Naive thymus-derived CD4-positive, alpha-beta T cell (primary cell): ENCODE results near the gene CDH16. TPM values are rescaled to one million over a fixed set of nuclear protein-coding genes. Genes with fewer than 3 reads are reported as not detected.

Experiments
- ATAC-seq: fragments of 150-1000 bp; cut with Tn5 transposase; 2 replicates; pipeline ENCODE4 v1.10.0; 2021; ENCODE audit warnings: mild to moderate bottlenecking, moderate library complexity
- CTCF ChIA-PET: fragments of 350-600 bp; sonication (Branson Sonifier 250); formaldehyde crosslinking; loops from one replicate; lab custom pipeline; 2021; ENCODE audit warnings: antibody characterized with exemption; lab: Charles Lee
- POLR2A ChIA-PET: fragments of 350-600 bp; sonication (Branson Sonifier 250); formaldehyde crosslinking; loops from one replicate; lab custom pipeline; 2021; ENCODE audit warnings: antibody characterized with exemption, inconsistent platforms; lab: Charles Lee
- DNase-seq, 9 donors: peaks; one replicate each; pipeline versions ENCODE4 v3.0.0 to v3.0.0-alpha.2; 2020 to 2022; ENCODE audit warnings: mixed read lengths in 1 of 9
- H3K27ac ChIP-seq: one replicate; pipeline ENCODE4 v1.7.0; 2013; ENCODE audit warnings: mild to moderate bottlenecking, low read depth, low read length, moderate library complexity
- H3K27me3 ChIP-seq, 2 donors: one replicate each; pipeline ENCODE4 v1.7.0; 2013; ENCODE audit warnings: low read length in 2 of 2, mild to moderate bottlenecking in 2 of 2, moderate library complexity in 2 of 2; ENCODE audit not compliant: control insufficient read depth in 2 of 2, insufficient read depth in 2 of 2
- H3K36me3 ChIP-seq, 3 experiments: 1 replicate in 2 of 3; 2 replicates in 1 of 3; pipeline ENCODE4 v1.7.0; 2013; ENCODE audit warnings: low read length in 3 of 3, mild to moderate bottlenecking in 3 of 3, moderate library complexity in 1 of 3; ENCODE audit not compliant: insufficient read depth in 3 of 3, control insufficient read depth in 2 of 3
- H3K4me1 ChIP-seq, 2 donors: one replicate each; pipeline ENCODE4 v1.7.0; 2013; ENCODE audit warnings: low read length in 2 of 2, mild to moderate bottlenecking in 2 of 2, moderate library complexity in 1 of 2; ENCODE audit not compliant: control insufficient read depth in 2 of 2, insufficient read depth in 2 of 2
- H3K4me3 ChIP-seq: 2 replicates; pipeline ENCODE4 v1.7.0; 2013; ENCODE audit warnings: mild to moderate bottlenecking, low read length
- H3K9me3 ChIP-seq, 3 experiments: 1 replicate in 2 of 3; 2 replicates in 1 of 3; pipeline ENCODE4 v1.7.0; 2013; ENCODE audit warnings: low read length in 3 of 3; ENCODE audit not compliant: control insufficient read depth in 2 of 3
- H3K27ac Mint-ChIP-seq, 9 donors: one replicate each; pipeline ENCODE4 v1.8.0; 2020 to 2022; ENCODE audit warnings: mixed read lengths in 9 of 9, mild to moderate bottlenecking in 8 of 9, moderate library complexity in 5 of 9, inconsistent platforms in 2 of 9
- H3K27me3 Mint-ChIP-seq, 5 donors: one replicate each; pipeline ENCODE4 v1.8.0; 2021 to 2022; ENCODE audit warnings: mixed read lengths in 5 of 5, mild to moderate bottlenecking in 1 of 5
- H3K36me3 Mint-ChIP-seq, 5 donors: one replicate each; pipeline ENCODE4 v1.8.0; 2020 to 2022; ENCODE audit warnings: mixed read lengths in 5 of 5, mild to moderate bottlenecking in 3 of 5, inconsistent platforms in 1 of 5
- H3K4me1 Mint-ChIP-seq, 7 donors: one replicate each; pipeline ENCODE4 v1.8.0; 2020 to 2022; ENCODE audit warnings: mixed read lengths in 7 of 7, mild to moderate bottlenecking in 3 of 7, inconsistent platforms in 1 of 7
- H3K4me3 Mint-ChIP-seq, 10 donors: one replicate each; pipeline ENCODE4 v1.8.0; 2020 to 2022; ENCODE audit warnings: mild to moderate bottlenecking in 10 of 10, mixed read lengths in 10 of 10, moderate library complexity in 6 of 10, inconsistent platforms in 2 of 10
- H3K9me3 Mint-ChIP-seq, 11 donors: one replicate each; pipeline ENCODE4 v1.8.0; 2020 to 2022; ENCODE audit warnings: mixed read lengths in 11 of 11, mild to moderate bottlenecking in 4 of 11, inconsistent platforms in 1 of 11, moderate library complexity in 1 of 11
- intact Hi-C, 2 donors: fragments of 100-400 bp; cut with micrococcal nuclease; formaldehyde crosslinking; loops; one replicate each; pipeline ENCODE4 v1.15.1; 2023
- polyA plus RNA-seq, 2 donors: library from polyadenylated mRNA; unstranded; fragments of 300-500 nt; fragmentation: Illumina TruSeq; gene quantifications; one replicate each; pipeline ENCODE4 v1.2.3, GENCODE V29; 2021
- total RNA-seq, 6 experiments: library from RNA in 5 of 6; stranded (reverse) in 5 of 6; gene quantifications; 1 replicate in 5 of 6; 2 replicates in 1 of 6; pipeline ENCODE4 v1.2.3 and lab custom pipeline; 2021 to 2026

CDH16 gene, protein sequence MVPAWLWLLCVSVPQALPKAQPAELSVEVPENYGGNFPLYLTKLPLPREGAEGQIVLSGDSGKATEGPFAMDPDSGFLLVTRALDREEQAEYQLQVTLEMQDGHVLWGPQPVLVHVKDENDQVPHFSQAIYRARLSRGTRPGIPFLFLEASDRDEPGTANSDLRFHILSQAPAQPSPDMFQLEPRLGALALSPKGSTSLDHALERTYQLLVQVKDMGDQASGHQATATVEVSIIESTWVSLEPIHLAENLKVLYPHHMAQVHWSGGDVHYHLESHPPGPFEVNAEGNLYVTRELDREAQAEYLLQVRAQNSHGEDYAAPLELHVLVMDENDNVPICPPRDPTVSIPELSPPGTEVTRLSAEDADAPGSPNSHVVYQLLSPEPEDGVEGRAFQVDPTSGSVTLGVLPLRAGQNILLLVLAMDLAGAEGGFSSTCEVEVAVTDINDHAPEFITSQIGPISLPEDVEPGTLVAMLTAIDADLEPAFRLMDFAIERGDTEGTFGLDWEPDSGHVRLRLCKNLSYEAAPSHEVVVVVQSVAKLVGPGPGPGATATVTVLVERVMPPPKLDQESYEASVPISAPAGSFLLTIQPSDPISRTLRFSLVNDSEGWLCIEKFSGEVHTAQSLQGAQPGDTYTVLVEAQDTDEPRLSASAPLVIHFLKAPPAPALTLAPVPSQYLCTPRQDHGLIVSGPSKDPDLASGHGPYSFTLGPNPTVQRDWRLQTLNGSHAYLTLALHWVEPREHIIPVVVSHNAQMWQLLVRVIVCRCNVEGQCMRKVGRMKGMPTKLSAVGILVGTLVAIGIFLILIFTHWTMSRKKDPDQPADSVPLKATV
- total RNA-seq (not detected), polyA plus RNA-seq (not detected), total RNA-seq (lab: John Stamatoyannopoulos, UW) (not detected)

DNA sequence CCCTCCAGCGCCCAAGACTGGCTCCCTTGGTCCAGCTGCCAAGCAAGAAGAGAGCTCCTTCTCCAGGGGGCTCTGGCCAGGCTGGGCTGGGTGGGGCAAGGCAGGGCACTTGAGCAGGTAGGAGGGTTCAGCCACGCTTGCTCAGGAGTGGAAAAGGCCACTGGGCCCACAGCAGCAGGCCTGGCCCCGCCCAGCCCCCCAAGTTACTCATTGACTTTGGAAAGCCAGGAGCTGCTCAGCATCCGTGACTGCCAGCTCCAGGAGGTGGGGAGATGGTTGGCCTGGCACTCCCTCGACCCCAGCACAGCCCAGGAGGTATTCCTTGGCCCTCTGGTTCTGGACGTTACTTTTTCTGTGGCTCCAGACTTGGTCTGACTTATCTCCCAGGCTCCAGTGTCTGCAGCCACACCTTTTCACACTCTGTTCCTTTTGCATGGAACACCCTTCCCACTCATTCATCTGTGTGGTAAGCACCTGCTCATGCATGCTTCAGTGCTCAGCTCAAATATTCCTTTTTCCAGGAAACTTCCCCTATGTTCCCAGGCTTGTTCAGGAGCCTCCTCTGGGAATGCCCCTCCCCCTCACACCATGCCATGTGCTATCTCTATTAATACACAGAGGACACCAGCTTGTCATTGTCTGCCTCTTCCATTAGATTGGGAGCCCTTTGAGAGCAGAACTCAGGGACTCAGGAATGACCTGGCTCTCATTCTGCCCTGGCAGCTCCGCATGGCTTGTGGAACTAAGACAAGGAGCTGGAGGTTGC is at the start of gene CDH16:
Gene CDH16, minus strand, starts transcription at position 83 of the 766 bp plus-strand sequence. CDS start 820 bp downstream, outside the sequence.
- Mint-ChIP-seq H3K27me3 (peaks cover 10 to 24% (median 18%) of the 10 kb centered on the region in 5 donors), H3K27ac (no peak within 1 kb of the TSS), H3K4me3 (no peak within 1 kb of the TSS), H3K9me3 (peaks cover 0 to 1% (median 0%) of the 10 kb centered on the region in 11 donors), H3K4me1 (peaks cover 0 to 4% (median 0%) of the 10 kb centered on the region in 7 donors), H3K36me3 (no peaks in the 10 kb centered on the region)
- H3K36me3 ChIP-seq: no peaks in the 10 kb centered on the region
- H3K9me3 ChIP-seq: no peaks in the 10 kb centered on the region
- peaks cover 0 to 3% of the 10 kb centered on the region in 2 donors for H3K27me3 ChIP-seq
- ChIA-PET CTCF (interaction anchor here (1.1 kb wide), 1 partner anchor 24 kb away, joined by 4 read pairs; no protein-coding TSS in a partner anchor), POLR2A (interaction anchor here (0.6 kb wide), 2 partner anchors 50 to 403 kb away, joined by 3 read pairs; no protein-coding TSS in a partner anchor)
- H3K4me1 ChIP-seq: no peaks in the 10 kb centered on the region
- DNase-seq: no peak
- intact Hi-C loops: no loop called here
- ATAC-seq: no peak
- no peak within 1 kb of the TSS for H3K27ac ChIP-seq
- no peak within 1 kb of the TSS for H3K4me3 ChIP-seq

DNA sequence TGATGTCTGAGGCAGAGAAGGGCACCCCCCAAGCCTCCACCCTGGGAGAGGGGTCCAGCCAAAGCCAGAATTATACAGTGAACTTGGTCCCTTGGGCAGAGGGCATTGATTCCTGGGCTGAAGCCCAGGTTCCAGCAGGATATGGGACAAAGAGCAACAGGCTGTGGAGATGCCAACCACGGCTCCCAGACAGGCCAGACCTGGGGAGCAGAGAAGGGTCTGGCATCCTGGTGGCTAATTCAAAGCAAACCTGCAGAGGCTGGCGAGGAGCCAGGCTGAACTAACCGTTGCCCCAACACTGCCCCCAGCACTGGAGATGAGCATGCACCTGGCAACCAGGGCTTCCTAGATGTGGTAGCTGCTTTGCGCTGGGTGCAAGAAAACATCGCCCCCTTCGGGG is 45.4 kb upstream of the CDH16 start:
- CTCF ChIA-PET: no interaction called here
- Histone ChIP-seq H3K36me3 (no peaks in the 10 kb centered on the region), H3K9me3 (no peaks in the 10 kb centered on the region), H3K4me3 (no peak overlapping the region), H3K27me3 (no peaks in the 10 kb centered on the region), H3K4me1 (no peaks in the 10 kb centered on the region), H3K27ac (no peak overlapping the region)
- no peak overlapping the region for H3K4me3 Mint-ChIP-seq
- no peak overlapping the region for H3K27ac Mint-ChIP-seq
- intact Hi-C loops: no loop called here
- peaks cover 2 to 20% (median 8%) of the 10 kb centered on the region in 7 donors for H3K4me1 Mint-ChIP-seq
- no peaks in the 10 kb centered on the region for H3K36me3 Mint-ChIP-seq
- ATAC-seq (no peak), DNase-seq (no peak)
- peaks cover 0 to 5% (median 0%) of the 10 kb centered on the region in 5 donors for H3K27me3 Mint-ChIP-seq
- H3K9me3 Mint-ChIP-seq: no peaks in the 10 kb centered on the region
- POLR2A ChIA-PET: interaction anchor here (1.0 kb wide), 1 partner anchor 49 kb away, joined by 5 read pairs; no protein-coding TSS in a partner anchor

DNA sequence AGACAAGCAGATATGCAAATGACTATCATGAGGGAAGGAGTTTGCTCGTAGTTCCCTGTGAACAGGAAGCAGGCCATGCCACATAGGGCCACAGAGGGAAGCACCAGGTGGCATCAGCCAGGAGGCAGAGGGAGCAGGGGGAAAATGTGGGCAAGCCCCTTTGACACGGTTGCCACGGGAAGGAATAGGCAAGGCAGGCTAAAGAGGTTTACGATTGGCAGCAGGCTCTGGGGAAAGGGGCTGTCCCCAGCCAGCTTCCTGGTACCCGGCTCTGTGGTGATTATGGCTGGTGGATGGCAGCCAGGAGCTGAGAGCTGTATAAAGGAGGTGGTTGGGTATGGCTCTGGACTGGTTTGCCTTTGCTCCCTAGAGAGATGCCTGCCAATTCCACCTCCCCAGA is 43.2 kb upstream of the CDH16 start:
- H3K4me3 Mint-ChIP-seq: peak overlapping the region in 1 of 10 donors; percentile 92
- no peaks in the 10 kb centered on the region for H3K36me3 Mint-ChIP-seq
- peaks cover 0 to 5% (median 0%) of the 10 kb centered on the region in 5 donors for H3K27me3 Mint-ChIP-seq
- Histone ChIP-seq H3K4me1 (no peaks in the 10 kb centered on the region), H3K9me3 (no peaks in the 10 kb centered on the region), H3K4me3 (no peak overlapping the region), H3K36me3 (no peaks in the 10 kb centered on the region), H3K27me3 (no peaks in the 10 kb centered on the region), H3K27ac (no peak overlapping the region)
- intact Hi-C loops: no loop called here
- H3K9me3 Mint-ChIP-seq: no peaks in the 10 kb centered on the region
- DNase-seq: no peak
- H3K4me1 Mint-ChIP-seq: peaks cover 10 to 33% (median 17%) of the 10 kb centered on the region in 7 donors
- peak overlapping the region in 2 of 9 donors; percentile 68 to 91 for H3K27ac Mint-ChIP-seq
- no peak for ATAC-seq
- POLR2A ChIA-PET: no interaction called here
- CTCF ChIA-PET: interaction anchor here (1.2 kb wide), 1 partner anchor 15 kb away, joined by 4 read pairs; no protein-coding TSS in a partner anchor

DNA sequence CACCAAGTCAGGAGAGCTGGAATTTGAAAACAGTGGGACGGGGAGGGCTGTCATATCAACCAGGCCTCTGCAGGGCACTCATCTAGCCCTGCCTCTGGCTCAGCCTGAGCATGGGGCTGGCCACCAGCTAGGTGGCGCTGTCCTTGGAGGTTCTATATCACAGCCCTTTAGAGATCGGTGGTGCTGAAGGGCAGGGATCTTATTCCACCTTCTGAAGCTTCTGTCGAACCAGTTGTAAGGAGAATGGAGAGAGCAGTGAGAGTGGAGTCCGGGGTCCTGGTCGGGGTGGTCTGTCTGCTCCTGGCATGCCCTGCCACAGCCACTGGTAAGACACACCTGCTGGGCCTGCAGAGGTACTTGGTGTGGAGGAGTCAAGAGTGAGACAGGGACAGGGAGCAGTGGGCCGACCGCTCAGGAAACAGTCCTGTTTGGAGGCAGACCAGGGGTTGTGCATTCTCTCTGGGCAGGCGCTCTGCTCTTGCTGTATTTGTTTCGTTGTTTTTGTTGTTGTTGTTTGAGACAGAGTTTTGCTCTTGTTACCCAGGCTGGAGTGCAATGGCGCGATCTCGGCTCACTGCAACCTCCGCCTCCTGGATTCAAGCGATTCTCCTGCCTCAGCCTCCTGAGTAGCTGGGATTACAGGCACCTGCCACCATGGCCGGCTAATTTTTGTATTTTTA is 42.5 kb upstream of the CDH16 start, which contains the start of gene CES3:
Gene CES3, plus strand, starts transcription at position 202 of the 680 bp plus-strand sequence. Its CDS starts 42 bp downstream, at position 244.
- no peaks in the 10 kb centered on the region for H3K27me3 ChIP-seq
- CTCF ChIA-PET: interaction anchor here (0.6 to 1.2 kb wide), 2 partner anchors 14 to 18 kb away, joined by 3 to 4 read pairs; no protein-coding TSS in a partner anchor
- no peaks in the 10 kb centered on the region for H3K36me3 Mint-ChIP-seq
- H3K27ac Mint-ChIP-seq: peak within 1 kb of the TSS in 2 of 9 donors; percentile 68 to 91
- H3K4me3 Mint-ChIP-seq: peak within 1 kb of the TSS in 1 of 10 donors; percentile 92
- no peaks in the 10 kb centered on the region for H3K9me3 ChIP-seq
- H3K4me3 ChIP-seq: no peak within 1 kb of the TSS
- ATAC-seq (peak; percentile 90), DNase-seq (peak in 8 of 9 donors; percentile 23 to 71 (median 34))
- H3K27ac ChIP-seq: no peak within 1 kb of the TSS
- no peaks in the 10 kb centered on the region for H3K9me3 Mint-ChIP-seq
- no peaks in the 10 kb centered on the region for H3K4me1 ChIP-seq
- peaks cover 10 to 33% (median 17%) of the 10 kb centered on the region in 7 donors for H3K4me1 Mint-ChIP-seq
- POLR2A ChIA-PET: no interaction called here
- intact Hi-C loops: no loop called here
- no peaks in the 10 kb centered on the region for H3K36me3 ChIP-seq
- H3K27me3 Mint-ChIP-seq: peaks cover 0 to 5% (median 0%) of the 10 kb centered on the region in 5 donors

DNA sequence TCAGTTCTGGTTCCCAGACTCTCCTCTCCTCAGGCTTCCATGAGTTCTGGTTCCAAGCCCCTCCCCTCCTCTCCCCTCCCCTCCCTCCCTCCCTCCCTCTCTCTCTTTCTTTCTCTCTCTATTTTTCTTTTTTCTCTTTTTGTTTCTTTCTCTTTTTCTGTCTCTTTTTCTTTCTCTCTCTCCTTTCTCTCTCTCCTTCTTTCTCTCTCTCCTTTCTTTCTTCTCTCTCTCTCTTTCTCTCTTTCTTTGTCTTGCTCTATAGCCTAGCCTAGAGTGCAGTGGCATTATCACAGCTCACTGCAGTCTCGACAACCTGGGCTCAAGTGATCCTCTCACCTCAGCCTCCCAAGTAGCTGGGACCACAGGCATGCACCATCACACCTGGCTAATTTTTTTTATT is 41.6 kb upstream of the CDH16 start:
- Mint-ChIP-seq H3K36me3 (no peaks in the 10 kb centered on the region), H3K27ac (no peak overlapping the region), H3K4me1 (peaks cover 10 to 33% (median 17%) of the 10 kb centered on the region in 7 donors), H3K9me3 (no peaks in the 10 kb centered on the region), H3K27me3 (peaks cover 0 to 5% (median 0%) of the 10 kb centered on the region in 5 donors), H3K4me3 (no peak overlapping the region)
- no peak overlapping the region for H3K27ac ChIP-seq
- no peaks in the 10 kb centered on the region for H3K4me1 ChIP-seq
- CTCF ChIA-PET: interaction anchor here (0.7 kb wide), 1 partner anchor 12 kb away, joined by 3 read pairs; no protein-coding TSS in a partner anchor
- no peak for ATAC-seq
- no peak for DNase-seq
- H3K27me3 ChIP-seq: no peaks in the 10 kb centered on the region
- H3K36me3 ChIP-seq: no peaks in the 10 kb centered on the region
- intact Hi-C loops: no loop called here
- no peak overlapping the region for H3K4me3 ChIP-seq
- POLR2A ChIA-PET: no interaction called here
- H3K9me3 ChIP-seq: no peaks in the 10 kb centered on the region
